Activated CD4-positive, alpha-beta T cell treated with anti-CD3 and anti-CD28 coated beads for 36 hours (primary cell): ENCODE data around the gene CDHR4. TPM values are rescaled to one million over a fixed set of nuclear protein-coding genes. Genes with fewer than 3 reads are reported as not detected.
"Not testable (repeated sequence)": the region's sequence is repeated elsewhere in the genome, so short reads cannot be mapped to it uniquely, and the experiment has no call there.

Source experiments
- ATAC-seq: fragments of 200-7000 bp; cut with Tn5 transposase; one replicate; pipeline ENCODE4 v1.10.0; 2021; ENCODE audit warnings: mild to moderate bottlenecking, moderate library complexity
- CTCF ChIA-PET: fragments of 350-600 bp; sonication (Branson Sonifier 250); formaldehyde crosslinking; loops from one replicate; lab custom pipeline; 2021; ENCODE audit warnings: antibody characterized with exemption; lab: Charles Lee
- POLR2A ChIA-PET: fragments of 350-600 bp; sonication (Branson Sonifier 250); formaldehyde crosslinking; loops from one replicate; lab custom pipeline; 2021; ENCODE audit warnings: antibody characterized with exemption, inconsistent platforms; lab: Charles Lee
- DNase-seq: peaks from one replicate; pipeline ENCODE4 v3.0.0-alpha.2; 2020
- H3K27ac Mint-ChIP-seq: one replicate; pipeline ENCODE4 v1.8.0; 2021; ENCODE audit warnings: mixed read lengths
- H3K27me3 Mint-ChIP-seq: one replicate; pipeline ENCODE4 v1.8.0; 2021; ENCODE audit warnings: mixed read lengths
- H3K36me3 Mint-ChIP-seq: one replicate; pipeline ENCODE4 v1.8.0; 2021; ENCODE audit warnings: low read depth, mixed read lengths
- H3K4me1 Mint-ChIP-seq: one replicate; pipeline ENCODE4 v1.8.0; 2021; ENCODE audit warnings: mixed read lengths
- H3K4me3 Mint-ChIP-seq: one replicate; pipeline ENCODE4 v1.8.0; 2021; ENCODE audit warnings: mild to moderate bottlenecking, moderate library complexity, mixed read lengths
- H3K9me3 Mint-ChIP-seq: one replicate; pipeline ENCODE4 v1.8.0; 2021; ENCODE audit warnings: low read depth, mixed read lengths
- intact Hi-C, 2 experiments: fragments of 100-400 bp; cut with DNase I in 1 of 2; cut with micrococcal nuclease in 1 of 2; formaldehyde crosslinking; loops; one replicate each; pipeline versions ENCODE4 v1.14.2 to v1.15.1; 2022 to 2024; cut with DNase I, micrococcal nuclease
- total RNA-seq, 2 experiments: library from RNA; stranded (reverse); gene quantifications; one replicate each; pipeline ENCODE4 v1.2.3, GENCODE V29; 2021

The CDHR4 gene
- total RNA-seq, 2 experiments from 2014 or later, result 0.32 TPM; not detected in 1

GRCh38 chr3:49788056-49788455, 11.6 kb downstream of the CDHR4 start:
- no peaks in the 10 kb centered on the region for H3K27me3 Mint-ChIP-seq
- POLR2A ChIA-PET, result no interaction called here
- no peaks in the 10 kb centered on the region for H3K9me3 Mint-ChIP-seq
- H3K27ac Mint-ChIP-seq, result no peak overlapping the region
- CTCF ChIA-PET, result interaction anchor here (1.6 to 3.2 kb wide), 3 partner anchors 15 to 248 kb away, joined by 5 to 16 read pairs (median 6); partner anchors contain the start of gene INKA1
- H3K4me1 Mint-ChIP-seq, result peaks cover 31% of the 10 kb centered on the region
- peaks cover 13% of the 10 kb centered on the region for H3K36me3 Mint-ChIP-seq
- ATAC-seq (no peak), DNase-seq (no peak)
- intact Hi-C loops, result loop anchor here (5.0 kb wide), 3 partner anchors 69 to 114 kb away; partner anchors contain the start of genes AMIGO3 (in 1 of the 2), MST1R (in 1 of the 2) and TRAIP (in 1 of the 2)
- H3K4me3 Mint-ChIP-seq, result no peak overlapping the region

DNA sequence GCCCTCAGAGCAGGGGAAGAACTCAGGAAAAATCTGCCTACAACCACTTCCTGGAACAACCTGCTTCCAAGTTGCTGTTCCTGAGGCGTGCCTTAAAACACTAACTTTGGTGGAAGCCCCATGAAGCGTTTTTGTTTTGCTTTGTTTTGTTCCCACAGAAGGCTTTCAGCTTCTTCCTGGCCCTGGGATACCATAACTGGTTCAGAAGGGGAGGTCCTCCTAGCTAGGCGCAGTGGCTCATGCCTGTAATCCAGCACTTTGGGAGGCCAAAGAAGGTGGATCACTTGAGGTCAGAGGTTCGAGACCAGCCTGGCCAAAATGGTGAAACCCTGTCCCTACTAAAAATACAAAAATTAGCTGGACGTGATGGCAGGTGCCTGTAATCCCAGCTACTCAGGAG, 12.1 kb downstream of the CDHR4 start:
- ChIA-PET POLR2A (no interaction called here), CTCF (interaction anchor here (1.0 to 3.2 kb wide), 4 partner anchors 15 to 248 kb away, joined by 3 to 16 read pairs (median 6); partner anchors contain the start of gene INKA1)
- peaks cover 13% of the 10 kb centered on the region for H3K36me3 Mint-ChIP-seq
- peak overlapping the region; percentile 96 for H3K27ac Mint-ChIP-seq
- intact Hi-C loops, result loop anchor here (2.0 to 5.0 kb wide), 5 partner anchors 70 to 449 kb away; partner anchors contain the start of genes AMIGO3 (in 1 of the 2), GNAI2 (in 1 of the 2), MST1R (in 1 of the 2) and TCTA (in 1 of the 2)
- H3K27me3 Mint-ChIP-seq, result no peaks in the 10 kb centered on the region
- no peaks in the 10 kb centered on the region for H3K9me3 Mint-ChIP-seq
- ATAC-seq, result no peak
- H3K4me1 Mint-ChIP-seq, result peaks cover 31% of the 10 kb centered on the region
- peak overlapping the region; percentile 90 for H3K4me3 Mint-ChIP-seq
- DNase-seq, result no peak

GRCh38 chr3:49787182-49787464, 12.6 kb downstream of the CDHR4 start:
- peak overlapping the region; percentile 96 for H3K27ac Mint-ChIP-seq
- intact Hi-C loops, result loop anchor here (2.0 to 5.0 kb wide), 5 partner anchors 70 to 450 kb away; partner anchors contain the start of genes AMIGO3 (in 1 of the 2), GNAI2 (in 1 of the 2), MST1R (in 1 of the 2) and TCTA (in 1 of the 2)
- ATAC-seq (no peak), DNase-seq (no peak)
- H3K27me3 Mint-ChIP-seq, result no peaks in the 10 kb centered on the region
- ChIA-PET CTCF (interaction anchor here (0.6 to 3.2 kb wide), 5 partner anchors 15 to 247 kb away, joined by 3 to 16 read pairs (median 5); partner anchors contain the start of gene INKA1), POLR2A (no interaction called here)
- H3K36me3 Mint-ChIP-seq, result peaks cover 13% of the 10 kb centered on the region
- H3K9me3 Mint-ChIP-seq, result no peaks in the 10 kb centered on the region
- peaks cover 35% of the 10 kb centered on the region for H3K4me1 Mint-ChIP-seq
- H3K4me3 Mint-ChIP-seq, result peak overlapping the region; percentile 90

GRCh38 chr3:49786357-49787181, 13.1 kb downstream of the CDHR4 start, which contains the start of gene IP6K1:
TSS of gene IP6K1 (minus strand) at chr3:49786542. CDS start at chr3:49748040, 38,502 bp downstream.
- Mint-ChIP-seq H3K4me1 (peaks cover 36% of the 10 kb centered on the region), H3K36me3 (peaks cover 13% of the 10 kb centered on the region), H3K27me3 (no peaks in the 10 kb centered on the region), H3K4me3 (peak within 1 kb of the TSS; percentile 90), H3K27ac (peak within 1 kb of the TSS; percentile 96), H3K9me3 (no peaks in the 10 kb centered on the region)
- ATAC-seq (peak; percentile 100), DNase-seq (peak; percentile 100)
- ChIA-PET POLR2A (interaction anchor here (0.8 kb wide), 1 partner anchor 693 kb away, joined by 3 read pairs; the partner anchor contains the start of gene QRICH1), CTCF (interaction anchor here (0.5 to 3.2 kb wide), 9 partner anchors 9 to 247 kb away, joined by 3 to 16 read pairs (median 3); partner anchors contain the start of gene INKA1)
- intact Hi-C loops, result loop anchor here (1.0 to 5.0 kb wide), 17 partner anchors 16 to 513 kb away; partner anchors contain the start of genes AMIGO3 (in 2 of the 2), TRAIP (in 2 of the 2), APEH (in 1 of the 2) and DAG1 (in 1 of the 2)

- peak; percentile 58 for DNase-seq
- ChIA-PET CTCF (interaction anchor here (0.5 to 3.2 kb wide), 8 partner anchors 8 to 175 kb away, joined by 3 to 16 read pairs (median 3); partner anchors contain the start of genes INKA1 and MON1A), POLR2A (interaction anchor here (0.8 kb wide), 1 partner anchor 692 kb away, joined by 3 read pairs; the partner anchor contains the start of gene QRICH1)
- intact Hi-C loops, result loop anchor here (1.0 to 5.0 kb wide), 17 partner anchors 17 to 514 kb away; partner anchors contain the start of genes AMIGO3 (in 2 of the 2), TRAIP (in 2 of the 2), APEH (in 1 of the 2) and DAG1 (in 1 of the 2)
- H3K27me3 Mint-ChIP-seq, result no peaks in the 10 kb centered on the region
- peak overlapping the region; percentile 90 for H3K4me3 Mint-ChIP-seq
- H3K27ac Mint-ChIP-seq, result peak overlapping the region; percentile 89
- peak; percentile 18 for ATAC-seq
- peaks cover 18% of the 10 kb centered on the region for H3K36me3 Mint-ChIP-seq
- no peaks in the 10 kb centered on the region for H3K9me3 Mint-ChIP-seq
- peaks cover 44% of the 10 kb centered on the region for H3K4me1 Mint-ChIP-seq
Measured at GRCh38 chr3:49785565-49786356, 13.9 kb downstream of the CDHR4 start.

DNA sequence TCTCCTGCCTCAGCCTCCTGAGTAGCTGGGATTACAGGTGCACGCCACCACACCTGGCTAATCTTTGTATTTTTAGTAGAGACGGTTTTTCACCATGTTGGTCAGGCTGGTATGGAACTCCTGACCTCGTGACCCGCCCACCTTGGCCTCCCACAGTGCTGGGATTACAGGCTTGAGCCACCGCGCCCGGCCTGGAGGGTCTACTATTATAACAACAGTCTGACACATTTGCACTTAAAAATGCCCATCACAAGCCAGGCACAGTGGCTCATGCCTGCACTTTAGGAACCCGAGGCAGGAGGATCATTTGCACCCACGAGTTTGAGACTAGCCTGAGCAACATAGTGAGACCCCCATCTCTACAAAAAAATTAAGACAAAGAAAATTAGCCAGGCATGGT, 17.4 kb downstream of the CDHR4 start:
- H3K27ac Mint-ChIP-seq, result not testable (repeated sequence)

GRCh38 chr3:49781415-49782199, 18.1 kb downstream of the CDHR4 start:
- POLR2A ChIA-PET, result interaction anchor here (0.7 kb wide), 1 partner anchor 283 kb away, joined by 3 read pairs; no protein-coding TSS in a partner anchor

More for the DNA sequence above, 17.4 kb downstream of the CDHR4 start:
- H3K27me3 Mint-ChIP-seq, intact Hi-C loops, ATAC-seq, H3K4me3 Mint-ChIP-seq, H3K9me3 Mint-ChIP-seq, DNase-seq: not testable (repeated sequence)
- peaks cover 51% of the 10 kb centered on the region for H3K4me1 Mint-ChIP-seq
- H3K36me3 Mint-ChIP-seq, result peaks cover 26% of the 10 kb centered on the region
- ChIA-PET POLR2A (interaction anchor here (0.7 kb wide), 1 partner anchor 284 kb away, joined by 3 read pairs; no protein-coding TSS in a partner anchor), CTCF (interaction anchor here (0.6 to 1.8 kb wide), 4 partner anchors 20 to 202 kb away, joined by 3 to 5 read pairs (median 3); no protein-coding TSS in a partner anchor)

DNA sequence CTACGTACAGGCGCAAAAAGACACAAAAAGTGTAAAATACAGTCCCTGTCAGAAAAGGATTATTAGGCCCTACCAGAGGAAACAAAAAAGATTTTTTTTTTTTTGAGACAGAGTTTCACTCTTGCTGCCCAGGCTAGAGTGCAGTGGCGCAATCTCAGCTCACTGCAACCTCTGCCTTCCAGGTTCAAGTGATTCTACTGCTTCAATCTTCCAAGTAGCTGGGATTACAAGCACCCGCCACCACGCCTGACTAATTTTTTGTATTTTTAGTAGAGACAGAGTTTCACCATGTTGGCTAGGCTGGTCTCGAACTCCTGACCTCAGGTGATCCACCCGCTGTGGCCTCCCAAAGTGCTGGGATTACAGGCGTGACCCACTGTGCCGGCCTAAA, 18.7 kb downstream of the CDHR4 start:
- CTCF ChIA-PET, POLR2A ChIA-PET, H3K9me3 Mint-ChIP-seq, intact Hi-C loops, DNase-seq, H3K27me3 Mint-ChIP-seq, ATAC-seq, H3K4me3 Mint-ChIP-seq, H3K27ac Mint-ChIP-seq: not testable (repeated sequence)
- Mint-ChIP-seq H3K36me3 (peaks cover 32% of the 10 kb centered on the region), H3K4me1 (peaks cover 47% of the 10 kb centered on the region)

More at GRCh38 chr3:49781415-49782199, 18.1 kb downstream of the CDHR4 start:
- Mint-ChIP-seq H3K4me1 (peaks cover 48% of the 10 kb centered on the region), H3K27ac (no peak overlapping the region), H3K9me3 (no peaks in the 10 kb centered on the region), H3K4me3 (no peak overlapping the region), H3K36me3 (peaks cover 31% of the 10 kb centered on the region), H3K27me3 (no peaks in the 10 kb centered on the region)
- DNase-seq (no peak), ATAC-seq (no peak)
- CTCF ChIA-PET, result interaction anchor here (0.6 to 1.8 kb wide), 3 partner anchors 21 to 202 kb away, joined by 3 to 5 read pairs (median 3); no protein-coding TSS in a partner anchor
- intact Hi-C loops, result no loop called here

- ATAC-seq, result no peak
- ChIA-PET POLR2A (no interaction called here), CTCF (interaction anchor here (0.6 kb wide), 1 partner anchor 435 kb away, joined by 3 read pairs; no protein-coding TSS in a partner anchor)
- no peak for DNase-seq
- peaks cover 28% of the 10 kb centered on the region for H3K36me3 Mint-ChIP-seq
- no peak overlapping the region for H3K4me3 Mint-ChIP-seq
- no peaks in the 10 kb centered on the region for H3K27me3 Mint-ChIP-seq
- intact Hi-C loops, result no loop called here
- H3K9me3 Mint-ChIP-seq, result no peaks in the 10 kb centered on the region
- peaks cover 45% of the 10 kb centered on the region for H3K4me1 Mint-ChIP-seq
- no peak overlapping the region for H3K27ac Mint-ChIP-seq
Measured at GRCh38 chr3:49780080-49780974, 19.3 kb downstream of the CDHR4 start.
